ENCODE measurements around the gene C16orf82.

- TF ChIP-seq CTCF (conservative IDR thresholded peaks at IDR 0.05; ENCODE audit: low read depth, low read length), result no peak
- no peak for TF ChIP-seq EZH2phosphoT487 (IDR thresholded peaks at IDR 0.05; ENCODE audit: borderline replicate concordance, low read length)
Observed at GRCh38 chr16:27113341-27113841, 46.7 kb downstream of the C16orf82 start.

Data from PC-3 (cell line).